ENCODE data around the gene MARVELD1.

- TF ChIP-seq CTCF (IDR thresholded peaks at IDR 0.05; ENCODE audit: low read depth, low read length), result no peak
- no peak for TF ChIP-seq POLR2A (IDR thresholded peaks at IDR 0.05; ENCODE audit: extremely low read depth, insufficient read length)
These were observed 46.1 kb upstream of the MARVELD1 start for GRCh38 chr10:97667463-97667862.

Data from NB4 (cell line).